ENCODE measurements around the gene PDX1.

PDX1 gene

GRCh38 chr13:27919934-27920676, at the start of gene PDX1:
PDX1 (plus strand) TSS chr13:27920000; CDS start chr13:27920139, 139 bp downstream.
- peak; percentile 47 to 85 for DNase-seq

- no peak for DNase-seq
These were observed 41.5 kb upstream of the PDX1 start for GRCh38 chr13:27878274-27878673.

- DNase-seq = no peak
These were observed 30.3 kb upstream of the PDX1 start for GRCh38 chr13:27889471-27889870.

- no peak for DNase-seq
These were observed 23.1 kb upstream of the PDX1 start for GRCh38 chr13:27896726-27897125.

GRCh38 chr13:27904719-27905118, 15.1 kb upstream of the PDX1 start:
- no peak for DNase-seq

GRCh38 chr13:27905650-27906049, 14.2 kb upstream of the PDX1 start:
- no peak for DNase-seq

GRCh38 chr13:27907121-27907787, 12.5 kb upstream of the PDX1 start:
- no peak for DNase-seq

- no peak for DNase-seq
These were observed 10.4 kb upstream of the PDX1 start for GRCh38 chr13:27909378-27909777.

GRCh38 chr13:27911521-27911920, 8.3 kb upstream of the PDX1 start:
- no peak for DNase-seq

- no peak for DNase-seq
These were observed 6.6 kb upstream of the PDX1 start for GRCh38 chr13:27913160-27913559.

GRCh38 chr13:27915301-27916207, 4.2 kb upstream of the PDX1 start:
- no peak for DNase-seq

- DNase-seq = peak in 1 of 2 experiments; percentile 45
These were observed 2.5 kb upstream of the PDX1 start for GRCh38 chr13:27917121-27917947.

GRCh38 chr13:27918041-27918917, 1.5 kb upstream of the PDX1 start:
- DNase-seq = no peak

- DNase-seq = no peak
These were observed 712 bp upstream of the PDX1 start for GRCh38 chr13:27918918-27919658.

GRCh38 chr13:27919659-27919933, 204 bp upstream of the PDX1 start:
- DNase-seq = no peak

GRCh38 chr13:27920677-27921420, 1.0 kb downstream of the PDX1 start:
- peak in 1 of 2 experiments; percentile 51 for DNase-seq

- no peak for DNase-seq
These were observed 1.7 kb downstream of the PDX1 start for GRCh38 chr13:27921421-27921960.

GRCh38 chr13:27921961-27922882, 2.4 kb downstream of the PDX1 start:
- DNase-seq = no peak
